GM08714 (cell line): ENCODE measurements around the gene PKIB.

Experiments used
- H3K4me3 ChIP-seq: fragments of 200-500 bp; sonication (Bioruptor generic); 2 replicates; pipeline ENCODE4 v1.5.1; 2014; ENCODE audit warnings: mild to moderate bottlenecking, low read length, inconsistent platforms
- ZNF274 ChIP-seq: IDR thresholded peaks from 2 replicates; pipeline ENCODE4 v1.6.1; 2012; ENCODE audit warnings: mild to moderate bottlenecking, low read depth, low read length

The PKIB gene

GRCh38 chr6:122645256-122645655 lies 35.1 kb downstream of the PKIB start:
- no peak for TF ChIP-seq ZNF274
- no peak overlapping the region for H3K4me3 ChIP-seq

- no peak for TF ChIP-seq ZNF274
Observed at GRCh38 chr6:122647765-122648164, 37.6 kb downstream of the PKIB start.

GRCh38 chr6:122648726-122649125 lies 38.5 kb downstream of the PKIB start:
- no peak overlapping the region for H3K4me3 ChIP-seq
- no peak for TF ChIP-seq ZNF274

More at GRCh38 chr6:122647765-122648164, 37.6 kb downstream of the PKIB start:
- H3K4me3 ChIP-seq = no peak overlapping the region

- TF ChIP-seq ZNF274 = no peak
- no peak overlapping the region for H3K4me3 ChIP-seq
Observed at GRCh38 chr6:122649701-122650100, 39.5 kb downstream of the PKIB start.

- TF ChIP-seq ZNF274 = no peak
- H3K4me3 ChIP-seq = no peak overlapping the region
Observed at GRCh38 chr6:122650403-122650802, 40.2 kb downstream of the PKIB start.

- H3K4me3 ChIP-seq = no peak overlapping the region
- TF ChIP-seq ZNF274 = no peak
Observed at GRCh38 chr6:122651031-122651430, 40.8 kb downstream of the PKIB start.

GRCh38 chr6:122651604-122652003 lies 41.4 kb downstream of the PKIB start:
- no peak for TF ChIP-seq ZNF274

GRCh38 chr6:122652431-122652830 lies 42.2 kb downstream of the PKIB start:
- no peak overlapping the region for H3K4me3 ChIP-seq

More at GRCh38 chr6:122651604-122652003, 41.4 kb downstream of the PKIB start:
- H3K4me3 ChIP-seq = no peak overlapping the region

GRCh38 chr6:122653094-122653493 lies 42.9 kb downstream of the PKIB start:
- no peak overlapping the region for H3K4me3 ChIP-seq
- TF ChIP-seq ZNF274 = no peak

More at GRCh38 chr6:122652431-122652830, 42.2 kb downstream of the PKIB start:
- TF ChIP-seq ZNF274 = no peak

- H3K4me3 ChIP-seq = no peak overlapping the region
- no peak for TF ChIP-seq ZNF274
Observed at GRCh38 chr6:122654012-122654411, 43.8 kb downstream of the PKIB start.

- H3K4me3 ChIP-seq = no peak overlapping the region
- no peak for TF ChIP-seq ZNF274
Observed at GRCh38 chr6:122657601-122658000, 47.4 kb downstream of the PKIB start.

- TF ChIP-seq ZNF274 = no peak
- H3K4me3 ChIP-seq = no peak overlapping the region
Observed at GRCh38 chr6:122660296-122660695, 50.1 kb downstream of the PKIB start.

GRCh38 chr6:122663981-122664380 lies 53.8 kb downstream of the PKIB start:
- H3K4me3 ChIP-seq = no peak overlapping the region
- TF ChIP-seq ZNF274 = no peak

- no peak overlapping the region for H3K4me3 ChIP-seq
- TF ChIP-seq ZNF274 = no peak
Observed at GRCh38 chr6:122665929-122666328, 55.7 kb downstream of the PKIB start.

- TF ChIP-seq ZNF274 = no peak
- H3K4me3 ChIP-seq = no peak overlapping the region
Observed at GRCh38 chr6:122666418-122666817, 56.2 kb downstream of the PKIB start.

- H3K4me3 ChIP-seq = no peak overlapping the region
- no peak for TF ChIP-seq ZNF274
Observed at GRCh38 chr6:122669418-122669817, 59.2 kb downstream of the PKIB start.
